Neuronal stem cell (in vitro differentiated cells): ENCODE results near the gene ATAD3B.
A peak's percentile ranks its signal among the peaks of the same experiment; 100 is the strongest.
"Not testable (repeated sequence)": the region's sequence is repeated elsewhere in the genome, so short reads cannot be mapped to it uniquely, and the experiment has no call there.

Experiments
- DNase-seq: peaks from one replicate; pipeline ENCODE4 v3.0.0-alpha.2; 2013; ENCODE audit warnings: low spot score
- H2AFZ ChIP-seq: one replicate; pipeline ENCODE4 v1.6.1; 2013; ENCODE audit warnings: mild to moderate bottlenecking, low read length, inconsistent platforms
- H2AK5ac ChIP-seq: 2 replicates; pipeline ENCODE4 v1.6.1; 2013; ENCODE audit warnings: low read depth, mild to moderate bottlenecking, inconsistent platforms, low read length, moderate library complexity, mixed read lengths
- H2BK120ac ChIP-seq: 2 replicates; pipeline ENCODE4 v1.6.1; 2013; ENCODE audit warnings: low read depth, mild to moderate bottlenecking, inconsistent platforms, low read length, moderate library complexity, mixed read lengths
- H2BK12ac ChIP-seq: one replicate; pipeline ENCODE4 v1.6.1; 2013; ENCODE audit warnings: low read length, inconsistent platforms
- H2BK15ac ChIP-seq: 2 replicates; pipeline ENCODE4 v1.6.1; 2013; ENCODE audit warnings: mild to moderate bottlenecking, low read length, inconsistent platforms, mixed read lengths
- H2BK5ac ChIP-seq: one replicate; pipeline ENCODE4 v1.6.1; 2013; ENCODE audit warnings: inconsistent platforms, mild to moderate bottlenecking, low read length, moderate library complexity
- H3K14ac ChIP-seq: one replicate; pipeline ENCODE4 v1.6.1; 2013; ENCODE audit warnings: low read length, inconsistent platforms
- H3K18ac ChIP-seq: 2 replicates; pipeline ENCODE4 v1.6.1; 2013; ENCODE audit warnings: low read length, inconsistent platforms
- H3K23ac ChIP-seq: 2 replicates; pipeline ENCODE4 v1.6.1; 2013; ENCODE audit warnings: low read depth, mild to moderate bottlenecking, mixed read lengths, low read length, inconsistent platforms; ENCODE audit not compliant: poor library complexity
- H3K27ac ChIP-seq: replicated peaks from 3 replicates; pipeline ENCODE4 v1.5.1; 2013; ENCODE audit warnings: low read length, inconsistent platforms
- H3K27me3 ChIP-seq, 3 experiments: 2 replicates each; pipeline ENCODE4 v1.6.1; 2013; ENCODE audit warnings: low read length in 3 of 3, mild to moderate bottlenecking in 2 of 3, inconsistent platforms in 1 of 3, low read depth in 1 of 3, mixed read lengths in 1 of 3, moderate library complexity in 1 of 3; ENCODE audit not compliant: control insufficient read depth in 3 of 3, insufficient read depth in 3 of 3
- H3K36me3 ChIP-seq, 2 donors: replicated peaks in 1 of 2; 2 replicates each; pipeline ENCODE4 v1.6.1; 2013; ENCODE audit warnings: low read length in 2 of 2; ENCODE audit not compliant: control insufficient read depth in 2 of 2, insufficient read depth in 2 of 2
- H3K4ac ChIP-seq: 2 replicates; pipeline ENCODE4 v1.6.1; 2013; ENCODE audit warnings: inconsistent platforms, mild to moderate bottlenecking, low read length, moderate library complexity
- H3K4me1 ChIP-seq, 2 donors: 1 replicate in 1 of 2; 2 replicates in 1 of 2; pipeline ENCODE4 v1.6.1; 2013; ENCODE audit warnings: low read length in 2 of 2, low read depth in 1 of 2; ENCODE audit not compliant: control insufficient read depth in 2 of 2, insufficient read depth in 1 of 2
- H3K4me2 ChIP-seq: one replicate; pipeline ENCODE4 v1.6.1; 2013; ENCODE audit warnings: mild to moderate bottlenecking, low read length, inconsistent platforms; ENCODE audit not compliant: insufficient read depth, poor library complexity, severe bottlenecking
- H3K4me3 ChIP-seq, 2 donors: 2 replicates each; pipeline ENCODE4 v1.5.1; 2013; ENCODE audit warnings: low read length in 2 of 2, mild to moderate bottlenecking in 2 of 2, inconsistent platforms in 1 of 2, moderate library complexity in 1 of 2
- H3K79me1 ChIP-seq: one replicate; pipeline ENCODE4 v1.6.1; 2013; ENCODE audit warnings: low read depth, mild to moderate bottlenecking, inconsistent platforms, low read length, moderate library complexity
- H3K9ac ChIP-seq: one replicate; pipeline ENCODE4 v1.6.1; 2013; ENCODE audit warnings: mild to moderate bottlenecking, low read depth, low read length, inconsistent platforms; ENCODE audit not compliant: poor library complexity
- H3K9me3 ChIP-seq, 2 donors: replicated peaks in 1 of 2; 2 replicates each; pipeline versions ENCODE3 to v1.6.1; 2013; ENCODE audit warnings: low read length in 2 of 2, mild to moderate bottlenecking in 2 of 2, inconsistent platforms in 1 of 2, low read depth in 1 of 2, mixed read lengths in 1 of 2, moderate library complexity in 1 of 2; ENCODE audit not compliant: control insufficient read depth in 2 of 2, insufficient read depth in 1 of 2
- H4K8ac ChIP-seq: one replicate; pipeline ENCODE4 v1.6.1; 2013; ENCODE audit warnings: low read depth, mild to moderate bottlenecking, inconsistent platforms, low read length, moderate library complexity
- H4K91ac ChIP-seq: one replicate; pipeline ENCODE4 v1.6.1; 2013; ENCODE audit warnings: low read length, low read depth, mild to moderate bottlenecking, inconsistent platforms; ENCODE audit not compliant: poor library complexity
- WGBS, 2 donors: extraction: QIAGEN DNeasy Blood & Tissue Kit; methylation state at CpG; one replicate each; pipeline ENCODE4 v1.1.7; 2013; ENCODE audit warnings: missing lambda C conversion rate in 2 of 2, mixed read lengths in 1 of 2; ENCODE audit not compliant: insufficient read length in 2 of 2, insufficient replicate concordance in 1 of 2; ENCODE audit errors: extremely low coverage in 2 of 2; 5-methylcytosine and 5-hydroxymethylcytosine counted together

The ATAD3B gene

GRCh38 chr1:1516923-1517322, 45.4 kb downstream of the ATAD3B start:
- H2AFZ ChIP-seq, H2BK120ac ChIP-seq, H4K91ac ChIP-seq, H3K4me1 ChIP-seq, H3K23ac ChIP-seq, H3K4me2 ChIP-seq, H4K8ac ChIP-seq, H3K9ac ChIP-seq, H3K4ac ChIP-seq, H3K27ac ChIP-seq, H3K4me3 ChIP-seq, H2AK5ac ChIP-seq, H3K14ac ChIP-seq, H3K18ac ChIP-seq, H2BK5ac ChIP-seq, H3K79me1 ChIP-seq, H3K27me3 ChIP-seq, H3K9me3 ChIP-seq, DNase-seq, H2BK12ac ChIP-seq, H2BK15ac ChIP-seq: not testable (repeated sequence)
- no CpG with 5 or more reads among the region's 14 CpGs for WGBS, 2 donors
- H3K36me3 ChIP-seq, result peaks cover 13 to 28% of the 10 kb centered on the region in 2 donors

GRCh38 chr1:1517973-1518620, 46.5 kb downstream of the ATAD3B start:
- Histone ChIP-seq H2AK5ac (no peak overlapping the region), H2BK15ac (no peak overlapping the region), H3K23ac (no peak overlapping the region), H2BK120ac (no peak overlapping the region), H3K4me3 (peak overlapping the region in 1 of 2 donors; percentile 71), H4K8ac (no peak overlapping the region), H3K27ac (no peak overlapping the region), H3K36me3 (peaks cover 13 to 29% of the 10 kb centered on the region in 2 donors), H3K27me3 (no peaks in the 10 kb centered on the region), H3K18ac (no peak overlapping the region), H3K9ac (no peak overlapping the region), H3K9me3 (peaks cover 0 to 1% of the 10 kb centered on the region in 2 donors), H3K4me2 (no peak overlapping the region), H4K91ac (no peak overlapping the region), H3K4ac (no peak overlapping the region), H3K79me1 (no peaks in the 10 kb centered on the region), H2BK5ac (no peak overlapping the region), H2BK12ac (no peak overlapping the region), H3K4me1 (no peaks in the 10 kb centered on the region), H3K14ac (no peak overlapping the region), H2AFZ (no peak overlapping the region)
- no peak for DNase-seq
- no CpG with 5 or more reads among the region's 28 CpGs for WGBS, 2 donors

GRCh38 chr1:1518621-1519007, 47.0 kb downstream of the ATAD3B start:
- H2BK5ac ChIP-seq, H2AK5ac ChIP-seq, H2BK15ac ChIP-seq, H4K8ac ChIP-seq, H3K18ac ChIP-seq, H3K14ac ChIP-seq, H3K79me1 ChIP-seq, H3K9me3 ChIP-seq, H2AFZ ChIP-seq, H3K27me3 ChIP-seq, H3K4me2 ChIP-seq, H4K91ac ChIP-seq, DNase-seq, H2BK120ac ChIP-seq, H3K9ac ChIP-seq, H3K4me3 ChIP-seq, H2BK12ac ChIP-seq, H3K4ac ChIP-seq, H3K23ac ChIP-seq, H3K27ac ChIP-seq, H3K4me1 ChIP-seq: not testable (repeated sequence)
- no CpG with 5 or more reads among the region's 19 CpGs for WGBS, 2 donors
- peaks cover 13 to 33% of the 10 kb centered on the region in 2 donors for H3K36me3 ChIP-seq

- H3K18ac ChIP-seq, H3K27me3 ChIP-seq, H4K91ac ChIP-seq, H2AFZ ChIP-seq, H3K23ac ChIP-seq, H3K27ac ChIP-seq, H3K4me1 ChIP-seq, H2BK12ac ChIP-seq, DNase-seq, H2BK120ac ChIP-seq, H3K4me3 ChIP-seq, H3K14ac ChIP-seq, H2BK15ac ChIP-seq, H3K9ac ChIP-seq, H3K9me3 ChIP-seq, H3K4ac ChIP-seq, H2AK5ac ChIP-seq, H3K79me1 ChIP-seq, H3K4me2 ChIP-seq, H2BK5ac ChIP-seq: not testable (repeated sequence)
- Histone ChIP-seq H3K36me3 (peaks cover 13 to 36% of the 10 kb centered on the region in 2 donors), H4K8ac (peak overlapping the region; percentile 3)
- WGBS, 2 donors, result no CpG with 5 or more reads among the region's 51 CpGs
Measured at GRCh38 chr1:1519805-1520505, 48.4 kb downstream of the ATAD3B start.
